22Rv1 (cell line): ENCODE data around the gene MLNR.

Experiments used
- ZFX ChIP-seq: fragments of 450-650 bp; IDR thresholded peaks from 2 replicates; pipeline ENCODE4 v1.6.1; 2017; ENCODE audit warnings: antibody characterized with exemption, borderline replicate concordance
- TF ChIP-seq, protein P1 (sequence below): fragments of 450-650 bp; IDR thresholded peaks from 2 replicates; pipeline ENCODE4 v1.5.1; 2017; ENCODE audit warnings: mild to moderate bottlenecking

- TF ChIP-seq, protein P1, sequence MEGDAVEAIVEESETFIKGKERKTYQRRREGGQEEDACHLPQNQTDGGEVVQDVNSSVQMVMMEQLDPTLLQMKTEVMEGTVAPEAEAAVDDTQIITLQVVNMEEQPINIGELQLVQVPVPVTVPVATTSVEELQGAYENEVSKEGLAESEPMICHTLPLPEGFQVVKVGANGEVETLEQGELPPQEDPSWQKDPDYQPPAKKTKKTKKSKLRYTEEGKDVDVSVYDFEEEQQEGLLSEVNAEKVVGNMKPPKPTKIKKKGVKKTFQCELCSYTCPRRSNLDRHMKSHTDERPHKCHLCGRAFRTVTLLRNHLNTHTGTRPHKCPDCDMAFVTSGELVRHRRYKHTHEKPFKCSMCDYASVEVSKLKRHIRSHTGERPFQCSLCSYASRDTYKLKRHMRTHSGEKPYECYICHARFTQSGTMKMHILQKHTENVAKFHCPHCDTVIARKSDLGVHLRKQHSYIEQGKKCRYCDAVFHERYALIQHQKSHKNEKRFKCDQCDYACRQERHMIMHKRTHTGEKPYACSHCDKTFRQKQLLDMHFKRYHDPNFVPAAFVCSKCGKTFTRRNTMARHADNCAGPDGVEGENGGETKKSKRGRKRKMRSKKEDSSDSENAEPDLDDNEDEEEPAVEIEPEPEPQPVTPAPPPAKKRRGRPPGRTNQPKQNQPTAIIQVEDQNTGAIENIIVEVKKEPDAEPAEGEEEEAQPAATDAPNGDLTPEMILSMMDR, result no peak
- no peak for TF ChIP-seq ZFX
These were observed 21.2 kb downstream of the MLNR start for GRCh38 chr13:49241296-49241695.
